ENCODE measurements around the gene NPBWR2.
A peak's percentile ranks its signal among the peaks of the same experiment; 100 is the strongest.

NPBWR2 gene

GRCh38 chr20:64149141-64149540 is 41.8 kb upstream of the NPBWR2 start:
- H3K27me3 ChIP-seq (ENCODE audit: low read depth): no peaks in the 10 kb centered on the region
- in situ Hi-C loops (cut with MboI; ENCODE audit: low sequenced_read_pairs): no loop called here
- H3K36me3 ChIP-seq (replicated peaks): no peaks in the 10 kb centered on the region
- no peaks in the 10 kb centered on the region for H3K4me1 ChIP-seq
- peaks cover 8% of the 10 kb centered on the region for H3K9me3 ChIP-seq
- no peak overlapping the region for H3K4me3 ChIP-seq
- DNase-seq (ENCODE audit: low spot score in 2 of 2): no peak

- H3K36me3 ChIP-seq (replicated peaks): no peaks in the 10 kb centered on the region
- peaks cover 8% of the 10 kb centered on the region for H3K9me3 ChIP-seq
- no peak overlapping the region for H3K4me3 ChIP-seq
- H3K27me3 ChIP-seq (ENCODE audit: low read depth): no peaks in the 10 kb centered on the region
- in situ Hi-C loops (cut with MboI; ENCODE audit: low sequenced_read_pairs): no loop called here
- DNase-seq (ENCODE audit: low spot score in 2 of 2): no peak
- H3K4me1 ChIP-seq: no peaks in the 10 kb centered on the region
These were observed 41.2 kb upstream of the NPBWR2 start for GRCh38 chr20:64148581-64148980.

GRCh38 chr20:64146936-64147477 is 39.6 kb upstream of the NPBWR2 start:
- H3K9me3 ChIP-seq: peaks cover 8% of the 10 kb centered on the region
- no peaks in the 10 kb centered on the region for H3K4me1 ChIP-seq
- in situ Hi-C loops (cut with MboI; ENCODE audit: low sequenced_read_pairs): no loop called here
- no peaks in the 10 kb centered on the region for H3K27me3 ChIP-seq (ENCODE audit: low read depth)
- no peak overlapping the region for H3K4me3 ChIP-seq
- no peaks in the 10 kb centered on the region for H3K36me3 ChIP-seq (replicated peaks)
- DNase-seq (ENCODE audit: low spot score in 2 of 2): no peak

GRCh38 chr20:64146301-64146935 is 39.1 kb upstream of the NPBWR2 start:
- in situ Hi-C loops (cut with MboI; ENCODE audit: low sequenced_read_pairs): no loop called here
- Histone ChIP-seq H3K36me3 (replicated peaks) (no peaks in the 10 kb centered on the region), H3K4me1 (no peaks in the 10 kb centered on the region), H3K4me3 (no peak overlapping the region), H3K27me3 (ENCODE audit: low read depth) (no peaks in the 10 kb centered on the region), H3K9me3 (peaks cover 8% of the 10 kb centered on the region)
- no peak for DNase-seq (ENCODE audit: low spot score in 2 of 2)

- peak in 1 of 2 experiments; percentile 36 for DNase-seq (ENCODE audit: low spot score in 2 of 2)
- Histone ChIP-seq H3K4me1 (no peaks in the 10 kb centered on the region), H3K27me3 (ENCODE audit: low read depth) (no peaks in the 10 kb centered on the region), H3K4me3 (no peak overlapping the region), H3K9me3 (peaks cover 8% of the 10 kb centered on the region), H3K36me3 (replicated peaks) (no peaks in the 10 kb centered on the region)
- in situ Hi-C loops (cut with MboI; ENCODE audit: low sequenced_read_pairs): no loop called here
These were observed 38.3 kb upstream of the NPBWR2 start for GRCh38 chr20:64145458-64146300.

- H3K27me3 ChIP-seq (ENCODE audit: low read depth): no peaks in the 10 kb centered on the region
- in situ Hi-C loops (cut with MboI; ENCODE audit: low sequenced_read_pairs): no loop called here
- no peak overlapping the region for H3K4me3 ChIP-seq
- H3K9me3 ChIP-seq: peaks cover 8% of the 10 kb centered on the region
- peaks cover 2% of the 10 kb centered on the region; the same call in 1 of the 2 replicates for H3K4me1 ChIP-seq
- H3K36me3 ChIP-seq (replicated peaks): no peaks in the 10 kb centered on the region
- no peak for DNase-seq (ENCODE audit: low spot score in 2 of 2)
These were observed 37.0 kb upstream of the NPBWR2 start for GRCh38 chr20:64144144-64144912.

- H3K27me3 ChIP-seq (ENCODE audit: low read depth): no peaks in the 10 kb centered on the region
- H3K36me3 ChIP-seq (replicated peaks): no peaks in the 10 kb centered on the region
- H3K4me3 ChIP-seq: no peak overlapping the region
- DNase-seq (ENCODE audit: low spot score in 2 of 2): peak in 1 of 2 experiments; percentile 4
- peaks cover 8% of the 10 kb centered on the region for H3K9me3 ChIP-seq
- peaks cover 2% of the 10 kb centered on the region; the same call in 1 of the 2 replicates for H3K4me1 ChIP-seq
- in situ Hi-C loops (cut with MboI; ENCODE audit: low sequenced_read_pairs): no loop called here
These were observed 35.8 kb upstream of the NPBWR2 start for GRCh38 chr20:64143018-64143801.

- no peak overlapping the region for H3K4me3 ChIP-seq
- no peaks in the 10 kb centered on the region for H3K36me3 ChIP-seq (replicated peaks)
- peaks cover 8% of the 10 kb centered on the region for H3K9me3 ChIP-seq
- in situ Hi-C loops (cut with MboI; ENCODE audit: low sequenced_read_pairs): no loop called here
- H3K27me3 ChIP-seq (ENCODE audit: low read depth): no peaks in the 10 kb centered on the region
- peak in 1 of 2 experiments; percentile 5 for DNase-seq (ENCODE audit: low spot score in 2 of 2)
- H3K4me1 ChIP-seq: peaks cover 2% of the 10 kb centered on the region; the same call in 1 of the 2 replicates
These were observed 35.2 kb upstream of the NPBWR2 start for GRCh38 chr20:64142590-64142989.

GRCh38 chr20:64140956-64141355 is 33.6 kb upstream of the NPBWR2 start:
- in situ Hi-C loops (cut with MboI; ENCODE audit: low sequenced_read_pairs): no loop called here
- Histone ChIP-seq H3K9me3 (peaks cover 8% of the 10 kb centered on the region), H3K4me1 (peaks cover 2% of the 10 kb centered on the region; the same call in 1 of the 2 replicates), H3K4me3 (no peak overlapping the region), H3K27me3 (ENCODE audit: low read depth) (no peaks in the 10 kb centered on the region), H3K36me3 (replicated peaks) (no peaks in the 10 kb centered on the region)
- no peak for DNase-seq (ENCODE audit: low spot score in 2 of 2)

GRCh38 chr20:64140061-64140931 is 32.9 kb upstream of the NPBWR2 start:
- peaks cover 6% of the 10 kb centered on the region for H3K9me3 ChIP-seq
- in situ Hi-C loops (cut with MboI; ENCODE audit: low sequenced_read_pairs): no loop called here
- no peaks in the 10 kb centered on the region for H3K36me3 ChIP-seq (replicated peaks)
- H3K27me3 ChIP-seq (ENCODE audit: low read depth): no peaks in the 10 kb centered on the region
- peaks cover 2% of the 10 kb centered on the region; the same call in 1 of the 2 replicates for H3K4me1 ChIP-seq
- DNase-seq (ENCODE audit: low spot score in 2 of 2): peak; percentile 9 to 10
- H3K4me3 ChIP-seq: no peak overlapping the region

GRCh38 chr20:64139199-64140060 is 32.1 kb upstream of the NPBWR2 start:
- in situ Hi-C loops (cut with MboI; ENCODE audit: low sequenced_read_pairs): no loop called here
- Histone ChIP-seq H3K27me3 (ENCODE audit: low read depth) (no peaks in the 10 kb centered on the region), H3K9me3 (no peaks in the 10 kb centered on the region), H3K36me3 (replicated peaks) (no peaks in the 10 kb centered on the region), H3K4me3 (no peak overlapping the region), H3K4me1 (peaks cover 2% of the 10 kb centered on the region; the same call in 1 of the 2 replicates)
- DNase-seq (ENCODE audit: low spot score in 2 of 2): peak in 1 of 2 experiments; percentile 7
